CD4-positive, alpha-beta T cell (primary cell): ENCODE data around the gene GPR62. TPM values are rescaled to one million over a fixed set of nuclear protein-coding genes. Genes with fewer than 3 reads are reported as not detected.

Experiments used
- ATAC-seq: fragments of 200-7000 bp; cut with Tn5 transposase; one replicate; pipeline ENCODE4 v1.10.0; 2022; ENCODE audit warnings: mild to moderate bottlenecking; ENCODE audit not compliant: poor library complexity
- CTCF ChIA-PET: fragments of 350-600 bp; sonication (Branson Sonifier 250); formaldehyde crosslinking; loops from one replicate; lab custom pipeline; 2021; ENCODE audit warnings: antibody characterized with exemption, inconsistent platforms; lab: Charles Lee
- POLR2A ChIA-PET: fragments of 350-600 bp; sonication (Branson Sonifier 250); formaldehyde crosslinking; loops from one replicate; lab custom pipeline; 2021; ENCODE audit warnings: antibody characterized with exemption, inconsistent platforms; lab: Charles Lee
- DNase-seq, 14 experiments: peaks; one replicate each; pipeline ENCODE4 v3.0.0-alpha.2; 2013 to 2020; ENCODE audit warnings: mixed read lengths in 2 of 14
- H3K27ac ChIP-seq, 2 donors: one replicate each; pipeline versions ENCODE4 v1.5.1 to v1.7.0; 2013; ENCODE audit warnings: low read length in 2 of 2, low read depth in 1 of 2, mild to moderate bottlenecking in 1 of 2
- H3K27me3 ChIP-seq, 2 experiments: 1 replicate in 1 of 2; 2 replicates in 1 of 2; pipeline versions ENCODE4 v1.6.1 to v1.7.0; 2013; ENCODE audit warnings: low read length in 2 of 2, control low read depth in 1 of 2, mild to moderate bottlenecking in 1 of 2, moderate library complexity in 1 of 2; ENCODE audit not compliant: insufficient read depth in 2 of 2, control insufficient read depth in 1 of 2
- H3K36me3 ChIP-seq: one replicate; pipeline ENCODE4 v1.6.1; 2013; ENCODE audit warnings: low read length, control low read depth; ENCODE audit not compliant: insufficient read depth
- H3K4me1 ChIP-seq: one replicate; pipeline ENCODE4 v1.6.1; 2013; ENCODE audit warnings: low read length, control low read depth; ENCODE audit not compliant: insufficient read depth
- H3K4me3 ChIP-seq: one replicate; pipeline ENCODE4 v1.5.1; 2013; ENCODE audit warnings: mild to moderate bottlenecking, low read length, moderate library complexity
- H3K9me3 ChIP-seq, 2 experiments: 1 replicate in 1 of 2; 2 replicates in 1 of 2; pipeline versions ENCODE4 v1.6.1 to v1.7.0; 2013; ENCODE audit warnings: low read length in 2 of 2, mild to moderate bottlenecking in 2 of 2, control low read depth in 1 of 2, moderate library complexity in 1 of 2; ENCODE audit not compliant: control insufficient read depth in 1 of 2, insufficient read depth in 1 of 2
- H3K27ac Mint-ChIP-seq: one replicate; pipeline ENCODE4 v1.8.0; 2020; ENCODE audit warnings: mixed read lengths
- H3K27me3 Mint-ChIP-seq: one replicate; pipeline ENCODE4 v1.8.0; 2021; ENCODE audit warnings: mixed read lengths
- H3K36me3 Mint-ChIP-seq: one replicate; pipeline ENCODE4 v1.8.0; 2021; ENCODE audit warnings: low read depth, mixed read lengths
- H3K4me1 Mint-ChIP-seq: one replicate; pipeline ENCODE4 v1.8.0; 2021; ENCODE audit warnings: low read depth, mixed read lengths
- H3K4me3 Mint-ChIP-seq: one replicate; pipeline ENCODE4 v1.8.0; 2020; ENCODE audit warnings: mild to moderate bottlenecking, mixed read lengths
- H3K9me3 Mint-ChIP-seq: one replicate; pipeline ENCODE4 v1.8.0; 2020; ENCODE audit warnings: mixed read lengths
- CTCF ChIP-seq: fragments of 200-600 bp; IDR thresholded peaks from one replicate; pipeline ENCODE4 v1.8.0; 2022; ENCODE audit warnings: antibody characterized with exemption, mild to moderate bottlenecking
- intact Hi-C, 2 experiments: fragments of 100-400 bp; cut with DNase I in 1 of 2; cut with micrococcal nuclease in 1 of 2; formaldehyde crosslinking; loops; one replicate each; pipeline versions ENCODE4 v1.15.1 to v1.9.0; 2023 to 2025; cut with DNase I, micrococcal nuclease
- total RNA-seq, 174 experiments: library from RNA in 2 of 174; stranded (reverse) in 2 of 174; gene quantifications; one replicate each; pipeline ENCODE4 v1.2.3 and lab custom pipeline; 2021 to 2026

The GPR62 gene
- total RNA-seq, 2 experiments from 2014 or later, result not detected

- ATAC-seq (peak; percentile 98), DNase-seq (peak; percentile 87 to 97 (median 91))
- Mint-ChIP-seq H3K36me3 (peaks cover 40% of the 10 kb centered on the region), H3K9me3 (no peaks in the 10 kb centered on the region), H3K27ac (peak within 1 kb of the TSS; percentile 97), H3K27me3 (no peaks in the 10 kb centered on the region), H3K4me3 (peak within 1 kb of the TSS; percentile 99), H3K4me1 (peaks cover 31% of the 10 kb centered on the region)
- Histone ChIP-seq H3K27me3 (no peaks in the 10 kb centered on the region), H3K27ac (peak within 1 kb of the TSS; percentile 88 to 95), H3K4me3 (peak within 1 kb of the TSS; percentile 88), H3K36me3 (peaks cover 34% of the 10 kb centered on the region), H3K9me3 (no peaks in the 10 kb centered on the region), H3K4me1 (peaks cover 40% of the 10 kb centered on the region)
- ChIA-PET POLR2A (interaction anchor here (0.6 to 2.9 kb wide), 18 partner anchors 10 to 496 kb away, joined by 3 to 35 read pairs (median 4); partner anchors contain the start of genes ABHD14A, ABHD14B, ACY1 and DCAF1), CTCF (interaction anchor here (0.6 to 2.7 kb wide), 9 partner anchors 13 to 284 kb away, joined by 3 to 22 read pairs (median 4); partner anchors contain the start of genes ABHD14A, ABHD14B, DUSP7 and PARP3)
- TF ChIP-seq CTCF, result no peak
- intact Hi-C loops, result loop anchor here (1.0 to 10.0 kb wide), 6 partner anchors 20 to 709 kb away; partner anchors contain the start of genes PARP3 (in 2 of the 2), ABHD14A (in 1 of the 2), DUSP7 (in 1 of the 2) and GLT8D1 (in 1 of the 2)
These were observed 40.4 kb downstream of the GPR62 start, which contains the start of gene RPL29 for GRCh38 chr3:51995346-51996163. RPL29 (minus strand) TSS chr3:51995895; CDS start chr3:51995461, 434 bp downstream.

GRCh38 chr3:51997172-51997571 lies 42.0 kb downstream of the GPR62 start:
- CTCF ChIA-PET, result no interaction called here
- H3K9me3 ChIP-seq, result no peaks in the 10 kb centered on the region
- H3K27ac ChIP-seq, result no peak overlapping the region
- peaks cover 41% of the 10 kb centered on the region for H3K4me1 ChIP-seq
- POLR2A ChIA-PET, result no interaction called here
- H3K4me3 ChIP-seq, result no peak overlapping the region
- peaks cover 27% of the 10 kb centered on the region for H3K36me3 ChIP-seq
- H3K27ac Mint-ChIP-seq, result no peak overlapping the region
- no peaks in the 10 kb centered on the region for H3K9me3 Mint-ChIP-seq
- H3K36me3 Mint-ChIP-seq, result peaks cover 33% of the 10 kb centered on the region
- no peaks in the 10 kb centered on the region for H3K27me3 ChIP-seq
- no peak for TF ChIP-seq CTCF
- DNase-seq, result no peak
- H3K27me3 Mint-ChIP-seq, result no peaks in the 10 kb centered on the region
- intact Hi-C loops, result loop anchor here (2.0 to 10.0 kb wide), 4 partner anchors 60 to 708 kb away; partner anchors contain the start of genes DUSP7 (in 1 of the 2), GLT8D1 (in 1 of the 2), GLYCTK (in 1 of the 2) and SPCS1 (in 1 of the 2)
- H3K4me3 Mint-ChIP-seq, result peak overlapping the region; percentile 55
- peaks cover 34% of the 10 kb centered on the region for H3K4me1 Mint-ChIP-seq
- no peak for ATAC-seq

- Histone ChIP-seq H3K4me3 (no peak overlapping the region), H3K9me3 (no peaks in the 10 kb centered on the region), H3K4me1 (peaks cover 33% of the 10 kb centered on the region), H3K36me3 (peaks cover 19% of the 10 kb centered on the region), H3K27me3 (no peaks in the 10 kb centered on the region), H3K27ac (no peak overlapping the region)
- Mint-ChIP-seq H3K27ac (no peak overlapping the region), H3K9me3 (no peaks in the 10 kb centered on the region), H3K4me1 (peaks cover 29% of the 10 kb centered on the region), H3K36me3 (peaks cover 26% of the 10 kb centered on the region), H3K4me3 (no peak overlapping the region), H3K27me3 (no peaks in the 10 kb centered on the region)
- no peak for TF ChIP-seq CTCF
- CTCF ChIA-PET, result no interaction called here
- POLR2A ChIA-PET, result no interaction called here
- intact Hi-C loops, result loop anchor here (2.0 to 10.0 kb wide), 4 partner anchors 59 to 707 kb away; partner anchors contain the start of genes DUSP7 (in 1 of the 2), GLT8D1 (in 1 of the 2), GLYCTK (in 1 of the 2) and SPCS1 (in 1 of the 2)
- no peak for DNase-seq
- ATAC-seq, result no peak
These were observed 42.9 kb downstream of the GPR62 start for GRCh38 chr3:51997935-51998596.
